Peyer's patch (tissue), 4 donors: ENCODE results near the gene TMCC3.

Experiments used
- CTCF ChIP-seq, 6 experiments: fragments of 450-650 bp in 4 of 6; fragments of 200-600 bp in 2 of 6; sonication (generic) in 1 of 6; IDR thresholded peaks; one replicate each; pipeline ENCODE4 v1.5.1; 2017 to 2019; ENCODE audit warnings: antibody characterized with exemption in 6 of 6, mild to moderate bottlenecking in 3 of 6, moderate library complexity in 1 of 6
- POLR2A ChIP-seq, 2 donors: fragments of 450-650 bp; IDR thresholded peaks; one replicate each; pipeline ENCODE4 v1.5.1; 2017; ENCODE audit warnings: antibody characterized with exemption in 2 of 2, mild to moderate bottlenecking in 2 of 2, moderate library complexity in 2 of 2

- TF ChIP-seq CTCF (IDR thresholded peaks at IDR 0.05) (no peak), POLR2A (IDR thresholded peaks at IDR 0.05) (no peak)
Measured at GRCh38 chr12:94676031-94676641, 25.8 kb upstream of the TMCC3 start.
